CD4-positive, alpha-beta T cell treated with Interleukin-10 for 1 hour (primary cell): ENCODE measurements around the gene NRG2.

Experiments used
- DNase-seq: peaks from one replicate; pipeline ENCODE4 v3.0.0-alpha.2; 2020

NRG2 gene

DNA sequence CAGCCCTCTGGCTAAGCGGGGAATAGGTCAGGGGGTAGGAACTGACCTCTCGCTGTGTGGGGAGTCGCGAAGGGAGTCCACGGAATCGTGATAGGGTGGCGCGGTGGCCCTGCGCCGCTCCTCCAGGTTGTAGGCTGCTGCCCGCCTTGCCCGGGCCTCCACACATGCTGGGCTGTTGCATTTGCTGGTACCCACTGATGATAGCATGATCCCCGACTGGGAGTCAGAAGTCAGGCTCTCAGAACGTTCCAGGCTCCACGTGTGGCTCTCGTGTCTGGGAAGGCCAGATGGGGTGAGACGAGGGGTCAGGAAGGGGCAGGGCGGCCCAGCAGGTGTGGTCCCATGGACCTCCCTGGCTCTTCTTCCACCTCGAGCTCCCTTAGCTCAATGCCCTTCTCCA lies 191.5 kb downstream of the NRG2 start:
- DNase-seq = no peak

DNA sequence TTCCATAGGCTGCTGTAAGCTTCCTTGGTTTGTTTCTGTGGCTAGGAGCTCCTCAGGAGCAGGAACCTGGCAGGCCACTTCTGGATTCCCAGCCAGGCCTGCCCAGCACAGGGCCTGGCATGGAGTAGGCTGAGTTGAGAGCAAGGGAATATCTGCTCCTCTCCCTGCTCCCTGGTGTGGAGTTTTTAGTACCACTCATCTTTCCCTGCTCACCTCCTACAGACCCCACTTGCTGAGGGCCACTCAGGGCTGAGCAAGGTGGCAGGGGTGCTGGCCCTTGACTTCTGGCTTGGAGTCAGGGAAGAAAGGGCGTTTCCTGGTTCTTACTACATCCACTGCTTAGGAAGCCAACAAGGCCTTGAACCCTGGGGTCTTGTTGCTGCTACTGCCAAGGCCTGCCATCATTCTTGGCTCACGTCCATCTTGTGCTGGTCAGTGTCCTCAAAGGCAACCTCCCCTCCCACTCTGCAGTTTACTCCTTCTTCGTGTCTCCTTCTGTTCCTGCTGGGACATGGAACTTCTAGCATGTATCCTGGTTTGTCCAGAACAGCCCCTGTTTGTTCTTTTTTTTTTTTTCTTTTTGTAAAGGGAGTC lies 192.6 kb downstream of the NRG2 start:
- no peak for DNase-seq

DNA sequence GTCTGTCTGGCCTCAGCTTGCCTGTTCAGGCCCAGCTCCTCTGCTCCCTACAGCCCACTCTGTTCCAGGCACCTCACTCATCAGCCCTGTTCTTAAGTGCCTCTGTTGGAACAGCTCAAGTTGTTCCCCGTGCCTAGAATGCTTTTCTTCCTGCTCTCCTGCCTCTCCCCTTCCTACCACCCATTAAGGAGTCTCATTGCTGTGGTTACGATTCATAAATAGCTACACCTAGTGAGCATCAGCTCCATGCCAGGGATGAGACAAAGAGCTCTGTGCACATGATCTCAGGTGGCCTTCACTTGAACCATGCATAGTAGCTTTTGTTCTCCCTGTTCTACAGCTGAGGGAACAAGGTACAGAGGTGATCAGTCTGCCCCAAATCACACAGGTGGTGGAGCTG lies 193.2 kb downstream of the NRG2 start:
- DNase-seq = no peak

DNA sequence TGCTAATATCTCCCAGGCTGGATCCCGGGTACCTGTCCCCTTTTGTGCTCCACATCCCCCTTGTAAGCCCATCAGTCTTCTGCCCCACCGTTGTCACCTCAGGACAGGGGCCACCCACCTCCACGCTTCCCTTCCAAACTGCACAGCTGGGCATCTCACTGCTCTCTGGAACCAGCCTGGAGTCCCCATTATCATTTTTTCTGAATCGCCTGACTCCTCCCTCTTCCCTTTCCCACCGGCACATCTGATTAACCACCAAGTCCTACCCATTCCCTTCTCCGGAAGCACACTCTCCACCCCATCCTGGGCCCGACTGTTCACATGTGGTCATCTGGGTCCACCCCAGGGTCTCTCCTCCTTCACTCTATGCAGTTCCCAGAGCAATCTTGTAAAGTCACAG lies 193.6 kb downstream of the NRG2 start:
- no peak for DNase-seq

DNA sequence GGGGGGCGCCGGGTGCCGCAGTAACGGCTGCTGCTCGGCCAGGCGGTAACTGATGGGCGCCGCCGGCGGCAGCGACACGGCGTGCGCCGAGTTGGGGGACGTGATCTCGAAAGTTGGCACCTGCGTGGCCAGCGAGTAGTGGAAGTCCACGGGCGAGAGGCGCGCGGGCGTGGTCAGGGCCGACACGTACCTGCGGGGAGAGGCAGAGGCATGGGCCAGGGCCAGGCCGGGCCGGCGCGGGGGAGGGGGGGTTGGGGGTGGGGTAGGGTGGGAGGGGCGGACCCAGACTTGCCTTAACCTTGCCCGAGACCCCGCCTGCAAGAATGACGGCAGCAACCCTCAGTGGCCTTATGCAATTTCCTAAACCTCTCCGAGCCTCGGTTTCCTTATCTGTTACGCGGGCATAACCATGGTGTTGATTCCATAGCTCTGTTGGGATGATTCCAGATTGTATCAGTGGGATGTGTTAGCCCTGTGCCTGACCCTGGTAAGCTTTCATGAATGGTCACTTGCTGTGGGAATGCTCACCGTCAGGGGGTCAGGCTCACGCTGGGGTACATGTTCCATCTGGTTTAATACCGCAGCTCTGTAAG lies 194.5 kb downstream of the NRG2 start:
- DNase-seq = peak; percentile 40

DNA sequence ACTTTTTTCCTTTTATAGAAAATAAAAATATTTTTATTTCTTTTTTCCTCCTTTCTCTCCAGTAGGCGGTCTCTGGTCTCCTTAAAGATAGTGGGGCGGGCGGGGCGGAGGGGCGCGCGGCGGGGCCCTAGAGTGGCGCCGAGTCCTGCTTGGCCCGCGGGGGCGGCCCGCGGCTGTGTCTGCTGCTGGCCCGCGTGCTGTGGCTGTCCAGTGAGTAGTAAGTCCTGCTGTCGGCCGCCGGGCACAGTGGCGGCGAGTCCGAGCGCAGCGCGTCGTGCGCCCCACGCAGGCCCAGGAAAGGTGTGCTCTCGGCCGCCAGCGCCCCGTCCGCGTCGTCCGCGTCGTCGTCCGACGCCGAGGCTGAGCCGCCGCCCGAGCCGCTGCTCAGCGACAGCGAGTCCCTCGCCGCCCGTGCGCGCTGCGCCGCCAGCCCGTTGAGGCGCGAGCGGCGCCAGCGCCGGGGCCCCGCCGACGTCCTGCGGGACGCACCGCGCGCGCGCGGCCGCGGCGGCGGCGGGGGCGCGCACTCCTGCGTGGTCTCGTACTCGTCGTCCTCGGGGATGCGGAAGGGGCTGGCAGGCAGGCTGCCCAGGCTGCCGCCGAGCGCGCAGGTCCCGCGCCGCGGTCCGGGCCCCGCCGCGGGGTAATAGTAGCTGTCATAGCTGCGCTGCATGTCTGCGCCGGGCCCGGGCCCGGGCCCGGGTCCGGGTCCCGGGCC lies 195.2 kb downstream of the NRG2 start:
- DNase-seq = peak; percentile 85

DNA sequence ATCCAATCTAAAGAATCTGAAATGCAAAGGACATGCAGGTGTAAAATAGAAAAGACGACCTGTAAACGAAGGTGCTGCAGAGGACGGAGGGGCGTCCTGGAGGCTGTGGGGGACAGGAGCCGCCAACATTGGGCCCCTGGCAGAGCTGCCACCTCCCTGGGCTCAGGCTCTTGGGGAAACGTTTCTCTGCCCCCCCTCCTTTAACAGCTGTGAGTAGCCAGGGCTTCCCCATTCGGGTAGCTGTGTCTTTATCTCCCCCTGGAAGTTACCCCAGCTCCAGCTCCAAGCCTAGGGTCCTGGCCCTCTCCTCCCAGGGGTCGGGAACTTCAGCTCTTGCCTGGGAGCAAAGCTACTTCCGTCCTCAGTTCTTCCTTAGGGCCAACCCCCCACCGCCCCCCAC lies 196.0 kb downstream of the NRG2 start:
- DNase-seq = no peak

DNA sequence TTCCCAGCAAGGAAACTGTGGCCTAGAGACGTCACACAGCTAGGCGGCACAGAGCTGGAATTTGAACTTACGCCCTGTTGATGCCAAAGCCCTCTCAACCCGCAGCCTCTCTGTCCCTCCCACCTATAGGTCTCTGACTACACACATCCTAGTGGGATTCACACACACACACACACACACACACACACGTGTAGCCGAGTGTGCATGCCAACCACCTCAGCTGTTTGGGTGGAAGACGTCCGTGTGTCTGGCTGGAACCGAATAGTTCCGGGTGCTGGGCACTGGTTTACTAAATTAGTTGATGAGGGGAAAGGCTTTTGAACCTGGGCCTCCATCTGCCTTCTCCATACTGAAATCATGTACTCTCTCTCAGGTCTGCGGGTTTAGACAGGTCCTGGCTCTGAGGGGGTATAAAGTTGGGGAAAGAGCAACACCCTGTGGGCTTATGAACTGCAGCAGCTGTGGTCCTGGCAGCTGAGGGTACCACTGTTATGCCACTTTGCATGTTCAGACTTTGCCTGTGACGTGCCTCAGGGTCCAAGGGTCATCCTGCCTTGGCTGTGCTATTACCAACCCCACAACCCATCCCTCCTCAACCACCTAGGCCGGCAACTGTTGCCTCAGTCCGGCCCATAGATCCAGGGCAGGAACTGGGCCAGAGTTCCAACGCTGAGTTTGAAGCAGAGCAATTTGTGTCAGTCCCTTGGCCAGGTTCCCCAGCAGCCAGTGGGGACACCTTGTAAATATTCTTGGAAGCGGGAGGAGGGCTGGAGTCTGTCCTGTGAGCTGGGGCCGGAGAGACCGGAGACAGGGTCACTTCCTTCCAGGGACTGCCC lies 197.0 kb downstream of the NRG2 start:
- no peak for DNase-seq

DNA sequence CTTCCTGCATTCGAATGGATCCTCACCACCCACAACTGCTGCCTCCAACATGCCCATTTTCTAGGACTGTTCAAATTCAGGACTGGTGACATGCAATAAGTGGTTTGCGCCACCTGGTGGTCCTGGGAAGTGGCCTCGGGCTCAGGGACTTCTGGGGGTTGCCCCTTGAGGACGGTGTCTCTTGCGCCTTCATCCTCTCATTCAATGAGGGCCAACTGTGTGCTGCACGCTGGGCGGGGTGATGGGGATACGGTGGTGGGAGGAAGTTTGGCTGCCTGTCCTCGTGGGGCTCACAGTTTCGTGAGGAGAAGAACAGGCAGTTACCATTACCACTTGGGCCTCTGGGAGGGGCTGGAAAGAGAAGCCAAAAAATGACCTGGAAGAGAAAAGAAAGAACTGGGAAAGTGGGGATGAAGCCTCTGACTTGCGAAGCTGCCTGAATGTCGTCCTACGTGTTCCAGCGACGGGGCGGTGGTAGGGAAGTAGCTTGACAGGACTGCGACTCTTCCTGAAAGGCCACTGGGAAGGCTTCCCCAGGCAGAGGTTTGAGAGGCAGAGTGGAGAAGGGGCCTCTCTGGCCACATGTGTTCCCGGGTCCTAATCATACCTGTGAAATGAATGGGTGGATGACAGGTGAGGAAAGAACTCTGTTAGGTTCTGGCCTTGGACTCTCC lies 198.5 kb downstream of the NRG2 start:
- DNase-seq = peak; percentile 74

DNA sequence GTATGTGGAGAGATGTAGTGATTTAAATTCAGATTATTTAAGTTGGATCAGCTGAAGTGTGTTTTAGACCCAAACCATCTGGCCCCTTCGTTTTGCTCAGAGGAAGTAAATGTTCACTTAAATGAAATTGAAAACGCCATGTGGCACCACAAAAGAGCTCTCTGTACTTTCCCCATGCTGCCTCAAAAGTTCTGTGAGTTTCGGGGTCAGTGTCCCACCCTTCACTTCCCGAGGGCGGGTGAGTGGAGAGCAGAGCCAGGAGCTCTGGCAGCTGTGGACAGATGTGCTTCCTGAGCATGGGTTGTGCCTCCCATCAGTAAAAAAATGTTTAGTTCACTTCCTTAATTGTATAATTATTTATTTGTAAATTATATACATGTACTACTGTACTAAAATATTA lies 199.1 kb downstream of the NRG2 start:
- DNase-seq = no peak

DNA sequence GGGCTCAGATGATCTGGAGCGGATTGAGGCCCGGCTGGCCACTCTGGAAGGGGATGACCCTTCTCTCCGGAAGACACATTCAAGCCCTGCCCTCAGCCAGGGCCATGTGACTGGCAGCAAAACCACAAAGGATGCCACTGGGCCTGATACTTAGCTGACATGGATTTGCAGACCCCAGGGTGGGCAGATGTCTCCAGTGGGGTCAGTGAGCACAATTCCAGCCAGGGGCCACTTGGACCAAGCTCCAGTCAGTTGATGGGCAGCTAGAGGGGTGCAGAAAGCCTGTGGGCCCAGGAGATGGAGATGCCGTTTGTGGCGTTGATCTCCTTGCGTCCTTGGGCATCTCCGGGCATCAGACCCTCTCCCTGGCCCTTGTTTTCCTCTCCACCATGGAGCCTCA lies 200.8 kb downstream of the NRG2 start:
- DNase-seq = no peak

DNA sequence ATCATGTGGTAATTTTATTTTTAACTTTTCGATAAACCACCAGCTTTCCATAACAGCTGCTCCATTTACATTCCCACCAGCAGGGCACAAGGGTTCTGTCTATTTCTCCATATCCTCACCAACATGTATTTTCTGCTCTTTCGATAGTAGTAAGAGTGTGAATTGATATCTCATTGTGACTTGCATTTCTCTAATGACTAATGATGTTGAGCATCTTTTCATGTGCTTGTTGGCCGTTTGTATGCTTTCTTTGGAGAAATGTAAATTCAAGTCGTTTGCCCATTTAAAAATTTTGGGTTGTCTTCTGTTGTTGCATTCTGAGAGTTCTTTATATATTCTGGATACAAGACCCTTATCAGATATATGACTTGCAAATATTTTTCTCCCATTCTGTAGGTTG lies 201.6 kb downstream of the NRG2 start:
- no peak for DNase-seq

DNA sequence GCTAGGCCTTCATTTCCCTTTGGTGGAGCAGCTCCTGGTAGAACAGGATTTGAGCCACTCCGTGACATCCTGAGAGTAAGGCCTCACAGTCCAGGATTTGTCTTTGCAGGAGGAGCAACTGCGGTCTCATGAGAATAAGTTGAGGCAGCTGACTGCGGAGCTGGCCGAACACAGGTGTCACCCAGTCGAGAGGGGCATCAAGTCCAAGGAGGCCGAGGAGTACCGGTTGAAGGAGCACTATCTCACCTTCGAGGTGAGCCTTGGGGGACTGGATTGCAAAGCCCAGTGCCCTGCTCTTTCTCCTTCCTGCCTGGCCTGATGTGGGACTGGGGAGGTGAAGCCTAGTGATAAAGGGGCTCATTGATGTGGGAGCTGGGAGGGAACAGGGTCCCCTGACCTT lies 203.2 kb downstream of the NRG2 start:
- no peak for DNase-seq

DNA sequence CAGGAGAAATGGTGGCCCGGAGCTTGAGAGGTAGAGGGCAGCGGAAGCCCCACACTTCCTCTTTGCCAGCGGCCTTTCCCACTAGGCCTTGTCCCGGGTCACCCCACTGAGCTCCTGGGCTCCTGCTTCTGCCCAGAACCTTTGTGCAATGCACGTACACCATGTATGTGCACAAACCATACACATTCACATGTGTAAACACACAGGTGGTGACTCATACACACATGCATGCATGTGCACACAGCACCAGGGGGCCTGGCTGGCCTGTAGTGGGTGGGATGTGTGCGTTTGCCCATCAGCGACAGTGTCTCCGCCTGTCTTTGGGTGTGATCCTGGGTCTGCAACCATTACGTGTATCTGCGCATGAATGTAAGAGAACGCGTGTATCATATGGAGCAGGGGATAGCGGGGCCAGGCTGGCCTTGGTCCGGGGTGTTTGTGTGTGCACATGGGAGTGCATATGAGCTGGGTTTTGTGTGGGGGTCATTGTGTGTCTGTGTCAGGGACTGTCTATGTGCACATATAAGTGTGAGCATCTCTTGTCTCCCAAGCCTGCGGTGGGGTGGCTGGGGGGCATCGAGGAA lies 203.8 kb downstream of the NRG2 start:
- DNase-seq = no peak

DNA sequence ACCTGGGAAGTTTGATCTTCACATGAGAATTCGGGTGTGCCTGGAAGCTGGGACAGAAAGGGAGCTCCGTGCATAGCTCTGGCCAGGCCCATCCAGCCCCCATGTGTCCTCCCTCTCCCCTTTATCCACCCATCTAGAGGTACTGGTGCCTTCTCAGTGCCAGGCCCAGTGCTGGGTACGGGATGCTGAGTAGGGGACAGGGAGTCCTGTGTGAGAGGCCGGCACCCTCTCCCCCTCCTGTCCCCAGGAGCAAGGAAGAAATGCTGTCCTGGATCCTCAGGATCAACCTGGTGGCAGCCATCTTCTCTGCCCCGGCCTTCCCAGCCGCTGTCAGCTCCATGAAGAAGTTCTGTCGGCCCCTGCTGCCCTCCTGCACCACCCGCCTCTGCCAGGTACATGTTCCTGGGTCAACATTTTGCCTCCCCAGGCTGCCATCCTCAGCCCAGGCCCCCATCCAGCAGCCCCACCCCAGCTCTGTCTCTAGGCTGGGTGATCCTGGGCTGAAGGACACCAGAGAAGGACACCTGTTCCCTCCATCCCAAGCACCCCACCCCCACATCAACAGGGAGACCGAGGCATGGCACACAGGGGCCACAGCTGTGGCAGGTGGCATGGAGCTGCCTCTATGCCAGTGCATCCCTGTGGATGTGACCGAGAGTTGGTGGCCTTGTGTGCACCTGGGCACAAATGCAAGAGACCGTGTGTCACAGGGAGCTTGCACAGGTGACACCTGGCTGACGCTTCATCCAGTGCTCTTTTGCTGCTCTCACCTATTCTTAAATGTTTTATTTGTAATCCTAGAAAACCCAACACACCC lies 204.5 kb downstream of the NRG2 start:
- DNase-seq = no peak

DNA sequence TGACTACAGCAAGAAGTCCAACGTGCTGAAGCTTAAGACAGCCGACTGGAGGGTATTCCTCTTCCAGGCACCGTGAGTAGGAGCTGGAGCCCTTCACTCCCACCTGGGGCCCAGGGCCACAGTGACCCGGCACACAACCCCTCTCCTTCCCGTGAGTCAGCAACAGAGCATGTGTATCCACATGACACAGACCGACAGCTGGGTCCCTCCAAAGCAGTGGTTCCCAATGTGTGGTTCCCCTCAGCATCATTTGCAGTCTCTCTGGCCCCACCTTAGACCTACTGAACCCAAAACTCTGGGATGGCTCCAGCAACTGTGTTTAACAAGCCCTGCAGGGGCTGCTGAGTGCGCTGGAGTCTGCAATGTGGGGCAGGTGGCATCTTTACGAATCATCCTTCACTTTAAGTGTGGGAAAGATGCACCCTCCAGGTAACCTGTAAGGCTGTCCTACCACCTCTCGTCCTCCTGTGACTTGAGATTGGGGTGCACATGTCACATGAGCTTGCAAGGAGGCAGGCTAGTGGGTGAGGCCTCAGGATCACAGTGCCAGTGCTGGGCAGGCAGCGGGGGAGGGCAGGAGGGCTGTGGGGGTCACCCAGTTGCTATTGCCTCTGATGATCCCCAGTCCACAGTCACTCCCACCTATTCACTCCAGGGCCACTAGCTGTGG lies 205.3 kb downstream of the NRG2 start:
- no peak for DNase-seq

DNA sequence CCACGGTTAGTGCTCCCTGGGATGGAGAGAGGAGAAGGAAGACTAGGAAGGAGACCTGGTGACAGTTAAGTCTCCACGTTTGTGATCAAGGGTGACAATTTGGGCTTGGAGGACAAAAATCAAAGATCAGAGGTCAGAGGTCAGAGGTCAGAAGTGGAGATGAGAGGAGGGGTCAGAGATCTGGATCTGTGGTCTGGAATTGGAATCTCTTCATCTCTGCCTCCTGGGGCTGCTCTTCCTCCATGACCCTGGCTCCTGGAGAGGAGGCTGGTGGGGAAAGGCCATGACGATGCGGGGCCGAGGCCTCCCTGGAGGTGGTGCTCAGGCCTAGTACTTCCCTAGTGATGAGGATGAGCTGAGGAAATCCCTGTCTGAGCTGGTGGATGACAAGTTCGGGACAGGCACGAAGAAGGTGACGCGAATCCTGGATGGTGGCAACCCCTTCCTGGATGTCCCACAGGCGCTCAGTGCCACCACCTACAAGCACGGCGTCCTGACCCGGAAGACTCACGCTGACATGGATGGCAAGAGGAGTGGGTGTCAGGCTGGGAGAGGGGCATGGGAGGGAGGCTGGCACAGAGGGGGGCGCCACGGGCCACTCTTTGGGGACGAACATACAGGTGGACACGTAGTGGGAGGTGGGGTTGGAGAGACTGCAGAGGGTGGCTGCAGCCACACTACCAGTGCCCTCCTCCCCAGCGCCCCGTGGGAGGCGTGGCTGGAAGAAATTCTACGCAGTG lies 206.5 kb downstream of the NRG2 start:
- DNase-seq = no peak

DNA sequence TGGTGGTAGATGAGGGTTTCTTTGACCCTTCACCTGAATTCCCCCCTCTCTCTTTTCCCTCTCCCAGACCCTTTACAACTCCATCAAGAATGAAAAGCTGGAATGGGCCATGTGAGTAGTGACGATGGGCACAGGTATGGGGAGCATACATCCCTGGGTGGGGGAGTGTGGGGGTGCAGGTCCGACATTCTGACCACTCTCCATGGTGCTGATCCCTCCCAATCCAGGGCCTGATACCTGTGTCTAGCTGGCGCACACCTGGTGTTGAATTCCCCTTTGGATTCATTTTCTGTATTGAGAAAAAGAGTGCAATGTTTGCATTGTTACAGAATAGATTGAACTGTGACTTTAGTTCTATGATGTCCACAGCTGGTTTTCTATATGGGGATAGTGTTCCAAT lies 207.4 kb downstream of the NRG2 start:
- no peak for DNase-seq

DNA sequence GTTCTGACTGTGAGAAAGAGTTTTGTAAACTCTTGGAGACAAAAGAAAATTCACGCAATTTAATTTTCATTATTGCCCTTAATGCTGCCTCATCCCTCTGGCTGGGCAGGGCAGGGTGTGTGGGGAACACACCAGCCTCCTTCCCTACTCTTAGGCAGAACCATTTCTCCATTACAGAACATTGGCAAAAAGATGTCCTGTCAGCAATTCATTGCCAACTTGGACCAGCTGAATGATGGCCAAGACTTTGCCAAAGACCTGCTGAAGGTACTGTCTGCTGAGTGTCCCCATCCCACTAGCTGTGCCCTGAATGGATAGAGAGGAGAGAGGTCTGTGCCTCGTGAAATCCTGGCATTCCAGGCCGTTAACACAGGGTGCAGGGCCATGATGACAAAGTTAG lies 209.6 kb downstream of the NRG2 start:
- DNase-seq = no peak

DNA sequence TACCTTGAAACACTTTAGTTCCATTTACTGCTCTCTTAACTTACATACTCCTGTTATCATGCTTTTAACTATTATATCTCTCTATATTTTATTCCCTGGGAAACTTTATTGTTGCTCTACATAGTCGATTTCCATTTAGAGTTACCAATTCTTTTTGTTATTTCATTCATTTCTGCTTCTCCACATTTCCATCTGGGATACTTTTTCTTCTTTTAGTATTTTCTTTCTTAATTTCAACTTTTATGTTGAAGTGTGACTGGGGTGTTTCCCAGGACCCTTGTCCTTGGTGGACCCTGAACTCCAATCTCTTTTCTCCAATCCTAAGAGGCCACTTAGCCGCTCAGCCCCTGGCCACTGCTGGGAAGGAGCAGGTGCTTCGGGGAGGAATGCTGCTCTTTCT lies 211.5 kb downstream of the NRG2 start:
- no peak for DNase-seq

DNA sequence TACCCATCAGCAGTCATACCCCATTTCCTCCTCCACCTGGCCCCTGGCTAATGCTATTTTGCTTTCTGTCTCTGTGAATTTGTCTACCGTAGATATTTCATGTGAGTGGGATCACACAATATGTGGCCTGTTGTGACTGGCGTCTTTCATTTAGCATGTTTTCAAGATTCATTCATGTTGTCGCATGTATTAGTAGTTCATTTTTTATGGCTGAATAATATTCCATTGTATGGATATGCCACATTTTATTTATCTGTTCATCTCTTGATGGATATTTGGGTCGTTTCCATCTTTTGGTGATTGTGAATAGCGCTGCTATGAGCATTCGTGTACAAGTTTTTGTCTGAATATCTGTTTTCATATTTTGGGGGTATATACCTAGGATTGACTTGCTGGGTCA lies 213.6 kb downstream of the NRG2 start:
- no peak for DNase-seq
